ENCODE data around the gene ZNF212. TPM values are rescaled to one million over a fixed set of nuclear protein-coding genes. Genes with fewer than 3 reads are reported as not detected.

ZNF212 gene
- total and polyA plus RNA-seq, 2 donors (not counting 3 experiments of a cell fraction or from before 2014, with no cell fraction given), result 3.6 to 9.0 TPM

- H2AFZ ChIP-seq (ENCODE audit: low read depth, low read length), result no peak overlapping the region
- peaks cover 0 to under 1% of the 10 kb centered on the region in 2 experiments for H3K36me3 ChIP-seq (ENCODE audit: control insufficient read depth in 2 of 2, extremely low read depth in 1 of 2, insufficient read depth in 2 of 2, low read length in 2 of 2)
- dilution Hi-C loops (cut with MboI; ENCODE audit: extremely low pct_ligation_motif_present, low sequenced_read_pairs), result no loop called here
- ChIA-PET POLR2A (interaction anchor here (0.6 kb wide), 1 partner anchor 9 kb away, joined by 5 read pairs; no protein-coding TSS in a partner anchor), CTCF (interaction anchor here (1.0 to 2.1 kb wide), 4 partner anchors 11 to 315 kb away, joined by 3 to 19 read pairs (median 7); partner anchors contain the start of gene ZNF783)
- H3K4me3 ChIP-seq (replicated peaks in 1 of 3; ENCODE audit: insufficient read depth in 1 of 3, low read depth in 1 of 3, low read length in 3 of 3), result no peak overlapping the region
- BruUV-seq (replicated peaks), result no TSS peak
- no peaks in the 10 kb centered on the region for H3K9me1 ChIP-seq (replicated peaks; ENCODE audit: control insufficient read depth, extremely low read depth, insufficient read depth, low read length)
- intact Hi-C loops (cut with micrococcal nuclease), result loop anchor here (2.0 to 10.0 kb wide), 2 partner anchors 46 to 340 kb away; partner anchors contain the start of gene ZNF212
- no peaks in the 10 kb centered on the region for H3K27me3 ChIP-seq (ENCODE audit: control insufficient read depth in 2 of 2, insufficient read depth in 2 of 2, low read length in 2 of 2)
- H3K4me2 ChIP-seq (ENCODE audit: insufficient read depth, low read length), result no peak overlapping the region
- no peaks in the 10 kb centered on the region for H3K79me2 ChIP-seq (ENCODE audit: control insufficient read depth, insufficient read depth, low read length)
- DNase-seq (ENCODE audit: low read depth, low spot score), result no peak
- no peaks in the 10 kb centered on the region for H4K20me1 ChIP-seq (replicated peaks; ENCODE audit: control insufficient read depth, extremely low read depth, insufficient read depth, low read length)
- H3K4me1 ChIP-seq (ENCODE audit: control insufficient read depth, extremely low read depth, insufficient read depth, low read length), result peaks cover 9% of the 10 kb centered on the region
- TF ChIP-seq JUN (IDR thresholded peaks at IDR 0.05; ENCODE audit: borderline replicate concordance, insufficient read depth, insufficient read length, low read depth) (no peak), MYC (IDR thresholded peaks at IDR 0.05; ENCODE audit: low read depth, low read length) (no peak), POLR2A (IDR thresholded peaks at IDR 0.05; ENCODE audit: low read depth, low read length) (no peak), CTCF (IDR thresholded peaks at IDR 0.05; ENCODE audit: extremely low read depth in 1 of 2, insufficient read depth in 1 of 2, low read depth in 1 of 2, low read length in 2 of 2) (no peak), GATA2 (IDR thresholded peaks at IDR 0.05; ENCODE audit: insufficient read depth, insufficient read length, low read depth, low read length) (no peak), POLR2AphosphoS5 (IDR thresholded peaks at IDR 0.05; ENCODE audit: insufficient read depth, low read depth, low read length) (no peak), EZH2 (IDR thresholded peaks at IDR 0.05; ENCODE audit: borderline replicate concordance, low read depth, low read length, severe bottlenecking) (no peak), FOS (IDR thresholded peaks at IDR 0.05; ENCODE audit: borderline replicate concordance, insufficient read depth, low read length) (no peak)
- no peak overlapping the region for H3K27ac ChIP-seq (ENCODE audit: insufficient read depth, low read depth, low read length)
- no peak overlapping the region for H3K9ac ChIP-seq (replicated peaks; ENCODE audit: extremely low read depth, insufficient read depth, low read length)
- no peak for FAIRE-seq
- H3K9me3 ChIP-seq (replicated peaks; ENCODE audit: control insufficient read depth, insufficient read depth, low read length), result no peaks in the 10 kb centered on the region
These were observed 44.9 kb downstream of the ZNF212 start for GRCh38 chr7:149284343-149284742.
